ENCODE results near the gene HS3ST6.
"Not testable (repeated sequence)": the region's sequence is repeated elsewhere in the genome, so short reads cannot be mapped to it uniquely, and the experiment has no call there.

Gene HS3ST6

DNA sequence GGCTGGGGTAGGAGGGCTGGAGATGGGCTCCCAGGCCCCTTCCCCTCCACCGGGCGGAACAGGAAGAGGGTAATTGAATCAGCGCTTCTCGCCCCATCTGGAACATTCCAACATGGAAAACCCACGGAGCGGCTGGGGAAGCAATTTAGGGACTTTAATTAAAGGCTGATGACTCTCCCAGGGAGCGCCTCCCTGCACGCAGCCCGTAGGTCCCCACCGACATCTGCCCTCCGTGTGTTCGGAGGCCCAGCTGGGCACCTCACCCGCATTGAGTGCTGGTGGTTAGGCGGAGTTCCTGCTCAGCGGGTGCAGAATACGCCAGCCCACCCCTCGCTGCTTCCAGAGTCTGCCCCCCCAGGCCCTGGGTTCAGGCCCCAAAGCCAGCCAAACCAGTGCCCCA, 10.0 kb downstream of the HS3ST6 start:
- Mint-ChIP-seq H3K4me1 (no peaks in the 10 kb centered on the region), H3K27ac (no peak overlapping the region), H3K4me3 (no peak overlapping the region), H3K9me3 (no peaks in the 10 kb centered on the region), H3K36me3 (no peaks in the 10 kb centered on the region)
- ATAC-seq (no peak), DNase-seq (ENCODE audit: low spot score in 2 of 2) (no peak)

- DNase-seq (ENCODE audit: low spot score in 2 of 2) = no peak
- Mint-ChIP-seq H3K36me3 (no peaks in the 10 kb centered on the region), H3K4me1 (no peaks in the 10 kb centered on the region), H3K9me3 (no peaks in the 10 kb centered on the region), H3K27ac (no peak overlapping the region), H3K4me3 (no peak overlapping the region)
- ATAC-seq = no peak
Measured at GRCh38 chr16:1907226-1907860, 10.9 kb downstream of the HS3ST6 start.

DNA sequence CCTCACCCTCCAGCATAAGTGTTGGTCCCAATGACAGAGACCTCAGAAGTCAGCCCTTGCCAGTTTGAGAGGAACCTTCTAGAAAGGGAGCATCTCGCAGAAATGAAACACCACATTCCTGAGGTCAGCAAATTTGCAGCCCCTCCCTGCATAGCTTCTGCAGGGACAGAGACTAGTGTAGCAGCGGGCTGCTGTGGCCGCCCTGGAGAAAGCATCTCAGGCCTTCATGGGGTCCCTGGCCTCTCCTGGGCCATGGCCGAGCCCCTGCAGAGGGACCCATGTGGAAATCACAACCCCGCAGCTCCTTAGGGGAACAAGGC, 11.4 kb downstream of the HS3ST6 start:
- H3K4me1 Mint-ChIP-seq = no peaks in the 10 kb centered on the region
- no peaks in the 10 kb centered on the region for H3K9me3 Mint-ChIP-seq
- ATAC-seq (no peak), DNase-seq (ENCODE audit: low spot score in 2 of 2) (no peak)
- no peak overlapping the region for H3K27ac Mint-ChIP-seq
- no peak overlapping the region for H3K4me3 Mint-ChIP-seq
- H3K36me3 Mint-ChIP-seq = no peaks in the 10 kb centered on the region

- DNase-seq (ENCODE audit: low spot score in 2 of 2) = no peak
- Mint-ChIP-seq H3K9me3 (no peaks in the 10 kb centered on the region), H3K36me3 (no peaks in the 10 kb centered on the region), H3K27ac (no peak overlapping the region), H3K4me1 (no peaks in the 10 kb centered on the region), H3K4me3 (no peak overlapping the region)
- no peak for ATAC-seq
Measured at GRCh38 chr16:1906055-1906845, 12.0 kb downstream of the HS3ST6 start.

DNA sequence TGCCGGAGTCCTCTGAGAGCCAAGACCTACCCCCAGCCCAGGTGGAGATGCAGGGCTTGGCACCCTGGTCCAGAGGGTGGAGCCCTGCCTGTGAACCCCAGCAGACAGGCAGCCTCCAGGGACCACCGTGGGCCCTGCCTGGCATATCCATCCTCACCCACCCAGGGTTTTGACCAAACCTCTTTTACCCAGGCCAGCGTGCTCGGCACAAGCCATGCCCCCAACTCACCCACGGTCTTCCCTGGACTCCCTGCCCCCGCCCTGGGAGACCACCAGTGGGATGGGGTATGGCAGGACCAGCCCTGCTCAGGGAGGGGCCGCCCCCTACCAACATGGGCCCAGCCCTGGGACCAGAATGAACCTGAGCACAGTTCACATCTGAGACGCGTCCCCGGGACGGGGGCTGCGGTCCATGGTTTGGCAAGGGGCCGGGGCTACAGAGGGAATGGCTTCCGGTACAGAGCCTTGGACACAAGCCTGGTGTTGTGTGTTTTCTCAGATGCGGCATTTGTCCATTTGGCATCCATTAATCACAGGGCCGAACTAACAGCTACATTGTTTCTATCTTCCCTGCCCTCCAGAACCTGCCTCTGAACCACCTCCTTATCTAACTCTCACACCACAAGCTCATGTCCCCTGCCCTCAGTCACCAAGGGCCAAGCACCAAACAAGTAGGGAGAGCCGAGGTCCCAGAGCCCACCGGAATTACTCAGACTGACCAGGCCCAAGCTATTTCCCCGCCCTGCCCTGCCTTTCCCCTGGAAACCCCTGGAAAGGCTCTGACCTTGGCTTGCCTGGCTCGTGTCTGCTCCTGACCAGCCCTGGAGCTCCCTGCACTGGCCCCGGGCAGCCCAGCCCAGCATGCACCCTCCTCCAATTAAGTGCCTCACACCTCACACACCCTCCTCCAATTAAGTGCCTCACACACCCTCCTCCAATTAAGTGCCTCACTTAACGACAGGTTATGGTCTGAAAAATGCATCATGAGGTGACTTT, 14.1 kb downstream of the HS3ST6 start:
- H3K4me3 Mint-ChIP-seq = no peak overlapping the region
- ATAC-seq (no peak), DNase-seq (ENCODE audit: low spot score in 2 of 2) (no peak)
- no peak overlapping the region for H3K27ac Mint-ChIP-seq
- H3K9me3 Mint-ChIP-seq = no peaks in the 10 kb centered on the region
- H3K4me1 Mint-ChIP-seq = no peaks in the 10 kb centered on the region
- no peaks in the 10 kb centered on the region for H3K36me3 Mint-ChIP-seq

DNA sequence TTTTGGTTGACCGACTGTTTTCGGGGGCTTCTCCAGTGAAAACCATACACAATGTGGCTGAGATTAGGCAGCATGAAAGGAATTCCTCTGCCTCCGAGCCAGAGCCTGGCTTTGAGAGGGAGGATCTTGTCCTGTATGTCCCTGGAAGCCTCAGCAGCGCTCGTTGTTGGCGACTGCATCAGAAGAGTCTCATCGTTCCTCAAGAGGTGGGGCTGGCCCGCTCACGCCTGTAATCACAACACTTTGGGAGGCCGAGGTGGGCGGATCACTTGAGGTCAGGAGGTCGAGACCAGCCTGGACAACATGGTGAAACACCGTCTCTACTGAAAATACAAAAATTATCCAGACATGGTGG, 15.0 kb downstream of the HS3ST6 start:
- H3K9me3 Mint-ChIP-seq = no peaks in the 10 kb centered on the region
- H3K4me3 Mint-ChIP-seq = no peak overlapping the region
- no peaks in the 10 kb centered on the region for H3K4me1 Mint-ChIP-seq
- DNase-seq (ENCODE audit: low spot score in 2 of 2) = no peak
- no peak overlapping the region for H3K27ac Mint-ChIP-seq
- ATAC-seq = no peak
- H3K36me3 Mint-ChIP-seq = no peaks in the 10 kb centered on the region

DNA sequence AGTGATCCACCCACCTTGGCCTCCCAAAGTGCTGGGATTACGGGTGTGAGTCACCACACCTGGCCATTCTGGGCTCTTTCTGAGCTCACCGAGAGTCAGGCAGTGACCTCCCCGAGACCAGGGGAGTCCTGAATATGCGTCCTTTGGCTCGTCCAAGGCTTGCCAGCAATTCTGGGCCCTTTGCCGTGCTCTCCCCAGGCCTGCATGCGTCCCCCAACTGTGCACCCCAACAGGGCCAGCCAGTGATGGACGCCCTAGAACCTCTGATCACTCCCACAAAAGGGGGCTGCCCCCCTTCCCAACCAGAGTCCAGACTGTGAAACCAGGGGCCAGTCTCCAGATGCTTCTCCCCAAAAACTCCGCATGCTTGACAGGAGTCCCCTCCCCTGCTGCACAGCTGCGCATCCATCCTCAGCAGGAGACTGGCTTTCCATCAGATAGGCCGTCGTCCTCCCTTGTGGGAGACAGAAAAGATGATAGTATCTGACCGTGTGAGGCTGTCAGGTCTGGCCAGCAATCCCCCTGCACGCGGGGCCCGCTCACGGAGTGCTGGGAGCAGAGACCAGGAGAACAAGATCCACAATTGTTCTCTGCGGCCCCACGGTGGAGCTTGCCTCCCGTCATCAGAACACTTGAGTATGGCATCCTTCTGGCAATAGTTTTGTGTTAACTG, 15.5 kb downstream of the HS3ST6 start:
- H3K4me3 Mint-ChIP-seq = no peak overlapping the region
- ATAC-seq = no peak
- DNase-seq (ENCODE audit: low spot score in 2 of 2) = no peak
- H3K27ac Mint-ChIP-seq = no peak overlapping the region
- H3K36me3 Mint-ChIP-seq = no peaks in the 10 kb centered on the region
- H3K4me1 Mint-ChIP-seq = no peaks in the 10 kb centered on the region
- no peaks in the 10 kb centered on the region for H3K9me3 Mint-ChIP-seq

DNA sequence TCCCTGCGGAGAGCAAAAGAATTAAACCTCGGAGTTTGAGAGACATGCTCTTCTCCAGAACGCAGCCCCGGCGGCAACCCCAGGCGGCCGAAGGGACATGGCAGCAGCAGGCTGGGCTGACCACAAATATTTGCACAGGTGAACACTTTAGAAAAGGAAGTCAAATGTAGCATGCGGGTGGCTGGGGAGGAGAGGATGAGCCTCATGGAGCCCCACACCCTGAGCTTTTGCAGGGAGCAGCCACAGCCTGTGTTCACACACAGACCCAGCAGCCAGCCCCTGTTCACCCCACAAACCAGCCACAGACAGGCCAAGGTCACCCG, 17.8 kb downstream of the HS3ST6 start:
- ATAC-seq (no peak), DNase-seq (ENCODE audit: low spot score in 2 of 2) (no peak)
- Mint-ChIP-seq H3K36me3 (no peaks in the 10 kb centered on the region), H3K4me1 (no peaks in the 10 kb centered on the region), H3K4me3 (no peak overlapping the region), H3K27ac (no peak overlapping the region), H3K9me3 (no peaks in the 10 kb centered on the region)

- H3K9me3 Mint-ChIP-seq = no peaks in the 10 kb centered on the region
- H3K4me3 Mint-ChIP-seq = no peak overlapping the region
- DNase-seq (ENCODE audit: low spot score in 2 of 2) (no peak), ATAC-seq (no peak)
- no peaks in the 10 kb centered on the region for H3K36me3 Mint-ChIP-seq
- no peak overlapping the region for H3K27ac Mint-ChIP-seq
- H3K4me1 Mint-ChIP-seq = no peaks in the 10 kb centered on the region
Measured at GRCh38 chr16:1899641-1900451, 18.4 kb downstream of the HS3ST6 start.

GRCh38 chr16:1897692-1898091, 20.5 kb downstream of the HS3ST6 start:
- H3K4me1 Mint-ChIP-seq; DNase-seq (ENCODE audit: low spot score in 2 of 2); H3K9me3 Mint-ChIP-seq; H3K36me3 Mint-ChIP-seq; ATAC-seq; H3K27ac Mint-ChIP-seq; H3K4me3 Mint-ChIP-seq: not testable (repeated sequence)

DNA sequence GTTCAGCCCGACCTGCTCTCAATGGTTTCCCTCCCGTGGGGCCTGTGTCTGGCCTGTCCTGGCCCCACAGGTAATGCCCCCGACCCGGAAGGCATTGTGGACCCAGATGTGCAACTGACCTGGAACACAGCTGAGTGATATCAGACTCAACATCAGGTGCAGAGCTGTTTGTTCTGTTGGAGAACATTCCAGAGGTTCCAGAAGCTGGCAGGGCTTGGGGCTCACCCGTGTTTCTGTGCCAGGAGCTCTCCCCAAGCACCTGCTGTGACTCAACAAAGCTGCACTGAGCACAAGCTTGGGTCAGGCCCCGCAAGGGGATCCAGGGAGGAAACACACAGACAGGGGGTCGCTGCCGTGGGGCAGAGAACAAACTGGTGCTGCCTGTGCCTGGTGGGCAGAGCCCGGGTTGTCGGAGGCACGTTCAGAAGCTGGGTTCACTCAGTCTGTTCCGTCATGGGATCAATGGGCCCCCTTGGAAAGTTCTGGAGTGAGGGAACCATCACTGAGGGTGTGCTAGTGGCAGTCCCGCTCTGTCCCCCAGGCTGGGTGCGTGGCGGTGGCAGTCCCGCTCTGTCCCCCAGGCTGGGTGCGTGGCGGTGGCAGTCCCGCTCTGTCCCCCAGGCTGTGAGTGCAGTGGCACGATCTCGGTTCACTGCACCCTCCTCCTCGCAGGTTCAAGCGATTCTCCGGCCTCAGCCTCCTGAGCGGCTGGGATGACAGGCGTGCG, 22.1 kb downstream of the HS3ST6 start:
- H3K4me1 Mint-ChIP-seq = no peaks in the 10 kb centered on the region
- no peak for DNase-seq (ENCODE audit: low spot score in 2 of 2)
- H3K36me3 Mint-ChIP-seq = no peaks in the 10 kb centered on the region
- H3K9me3 Mint-ChIP-seq = no peaks in the 10 kb centered on the region
- no peak overlapping the region for H3K4me3 Mint-ChIP-seq
- no peak for ATAC-seq
- no peak overlapping the region for H3K27ac Mint-ChIP-seq

GRCh38 chr16:1895068-1895467, 23.1 kb downstream of the HS3ST6 start:
- H3K4me3 Mint-ChIP-seq = no peak overlapping the region
- ATAC-seq (no peak), DNase-seq (ENCODE audit: low spot score in 2 of 2) (no peak)
- H3K36me3 Mint-ChIP-seq = no peaks in the 10 kb centered on the region
- no peaks in the 10 kb centered on the region for H3K4me1 Mint-ChIP-seq
- no peaks in the 10 kb centered on the region for H3K9me3 Mint-ChIP-seq
- H3K27ac Mint-ChIP-seq = no peak overlapping the region

DNA sequence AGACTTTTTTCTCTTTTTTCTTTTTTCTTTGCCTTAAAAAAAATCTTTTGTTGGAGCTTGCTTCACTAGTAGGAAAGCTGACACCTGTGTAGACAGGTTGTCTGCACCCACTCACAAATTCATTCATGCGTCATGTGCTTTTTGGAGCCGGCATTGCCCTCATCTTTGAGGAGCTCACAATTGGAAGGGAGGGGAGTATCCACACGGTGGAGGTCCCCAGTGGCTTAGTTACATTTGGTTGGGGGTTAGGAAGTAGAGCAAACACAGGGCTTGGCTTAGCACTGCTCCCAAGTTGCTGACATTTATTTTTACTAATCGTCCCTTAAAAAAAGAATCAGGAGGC, 27.5 kb downstream of the HS3ST6 start:
- no peak overlapping the region for H3K27ac Mint-ChIP-seq
- H3K4me3 Mint-ChIP-seq = no peak overlapping the region
- ATAC-seq (no peak), DNase-seq (ENCODE audit: low spot score in 2 of 2) (no peak)
- no peaks in the 10 kb centered on the region for H3K9me3 Mint-ChIP-seq
- H3K36me3 Mint-ChIP-seq = no peaks in the 10 kb centered on the region
- H3K4me1 Mint-ChIP-seq = no peaks in the 10 kb centered on the region

DNA sequence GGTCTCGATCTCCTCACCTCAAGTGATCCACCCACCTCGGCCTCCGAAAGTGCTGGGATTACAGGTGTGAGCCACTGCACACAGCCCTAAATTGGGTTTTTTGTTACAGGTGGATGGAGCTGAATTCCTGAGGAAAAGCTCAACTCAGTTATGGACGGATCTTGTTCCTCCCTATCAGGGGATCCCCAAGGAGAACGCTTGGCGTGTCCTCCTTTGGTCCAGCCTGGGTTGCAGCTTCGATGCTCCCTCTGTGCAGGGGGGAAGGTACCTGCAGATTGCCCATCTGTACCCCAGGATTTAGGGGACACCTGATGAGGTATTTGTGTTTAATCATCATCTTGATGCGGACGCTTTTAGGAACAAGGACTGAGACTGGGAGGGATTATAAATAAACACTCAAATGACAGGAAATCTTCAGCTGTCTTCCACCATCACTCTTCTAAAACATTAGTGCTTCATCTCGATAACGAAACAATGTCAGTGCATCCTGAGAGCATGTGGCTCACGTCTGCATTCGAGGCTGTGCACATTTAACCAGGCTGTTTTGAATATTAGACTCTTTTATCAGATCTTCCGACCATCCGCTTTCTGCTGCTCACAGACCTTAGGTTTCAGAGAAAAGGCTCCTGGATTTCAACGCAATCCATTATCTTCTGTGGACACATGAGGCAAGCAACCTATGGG, 28.0 kb downstream of the HS3ST6 start:
- DNase-seq (ENCODE audit: low spot score in 2 of 2) = no peak
- Mint-ChIP-seq H3K27ac (no peak overlapping the region), H3K4me3 (no peak overlapping the region), H3K4me1 (no peaks in the 10 kb centered on the region), H3K9me3 (no peaks in the 10 kb centered on the region), H3K36me3 (no peaks in the 10 kb centered on the region)
- no peak for ATAC-seq
